MCF 10A (cell line): ENCODE measurements around the gene FTCDNL1. TPM values are rescaled to one million over a fixed set of nuclear protein-coding genes. Genes with fewer than 3 reads are reported as not detected.

Source experiments
- BruUV-seq: library from RNA; stranded (reverse); fragments of 400-500 nt; replicated peaks from 2 replicates; lab custom pipeline; 2021; lab: Mats Ljungman, UMichigan
- CTCF ChIA-PET: fragments of 300-600 bp; sonication (Branson Sonifier 250); formaldehyde crosslinking; extraction: SDS; loops from one replicate; lab custom pipeline; 2021; ENCODE audit warnings: antibody characterized with exemption, inconsistent platforms; lab: Yijun Ruan, JAX
- POLR2A ChIA-PET: fragments of 300-600, 350-650 bp; sonication (Branson Sonifier 250); formaldehyde crosslinking; extraction: SDS; loops from one replicate; lab custom pipeline; 2020; ENCODE audit warnings: antibody characterized with exemption, inconsistent platforms; lab: Yijun Ruan, JAX
- DNase-seq: peaks from one replicate; pipeline ENCODE4 v3.0.0-alpha.2; 2018; ENCODE audit not compliant: unreplicated experiment
- H3K27ac Mint-ChIP-seq: one replicate; pipeline ENCODE4 v1.8.0; 2022; ENCODE audit warnings: mild to moderate bottlenecking, low read depth, mixed read lengths; ENCODE audit not compliant: unreplicated experiment
- H3K27me3 Mint-ChIP-seq: one replicate; pipeline ENCODE4 v1.8.0; 2022; ENCODE audit warnings: mixed read lengths; ENCODE audit not compliant: insufficient read depth, unreplicated experiment
- H3K36me3 Mint-ChIP-seq: one replicate; pipeline ENCODE4 v1.8.0; 2022; ENCODE audit warnings: mild to moderate bottlenecking, moderate library complexity, mixed read lengths; ENCODE audit not compliant: insufficient read depth, unreplicated experiment
- H3K4me1 Mint-ChIP-seq: one replicate; pipeline ENCODE4 v1.8.0; 2022; ENCODE audit warnings: mixed read lengths; ENCODE audit not compliant: insufficient read depth, unreplicated experiment
- H3K4me3 Mint-ChIP-seq: one replicate; pipeline ENCODE4 v1.8.0; 2022; ENCODE audit warnings: mild to moderate bottlenecking, moderate library complexity, mixed read lengths; ENCODE audit not compliant: unreplicated experiment
- H3K9me3 Mint-ChIP-seq: one replicate; pipeline ENCODE4 v1.8.0; 2022; ENCODE audit warnings: mixed read lengths; ENCODE audit not compliant: unreplicated experiment
- CTCF ChIP-seq: fragments of 200-600 bp; IDR thresholded peaks from one replicate; pipeline ENCODE4 v1.8.0; 2022; ENCODE audit warnings: antibody characterized with exemption, mild to moderate bottlenecking; ENCODE audit not compliant: unreplicated experiment
- intact Hi-C: fragments of 100-400 bp; cut with micrococcal nuclease; formaldehyde crosslinking; loops from 2 replicates; pipeline ENCODE4 v1.14.1; 2022
- total RNA-seq: library from RNA; stranded (reverse); gene quantifications from 2 replicates; pipeline ENCODE4 v1.2.3, GENCODE V29; 2022

The FTCDNL1 gene
- total RNA-seq, 1 experiment from 2014 or later, result 1.9 TPM

GRCh38 chr2:199756743-199757142, 94.2 kb downstream of the FTCDNL1 start:
- POLR2A ChIA-PET, result interaction anchor here (1.5 kb wide), 1 partner anchor 16 kb away, joined by 5 read pairs; no protein-coding TSS in a partner anchor
- CTCF ChIA-PET, result interaction anchor here (0.7 to 4.0 kb wide), 4 partner anchors 17 to 737 kb away, joined by 3 to 26 read pairs (median 4); no protein-coding TSS in a partner anchor
- no peak for DNase-seq
- BruUV-seq, result no TSS peak
- Mint-ChIP-seq H3K27ac (no peak overlapping the region), H3K4me1 (no peaks in the 10 kb centered on the region), H3K27me3 (peaks cover 55% of the 10 kb centered on the region), H3K4me3 (no peak overlapping the region), H3K36me3 (no peaks in the 10 kb centered on the region), H3K9me3 (no peaks in the 10 kb centered on the region)
- TF ChIP-seq CTCF, result no peak
- intact Hi-C loops, result no loop called here

GRCh38 chr2:199756211-199756610, 94.8 kb downstream of the FTCDNL1 start:
- no peak for TF ChIP-seq CTCF
- Mint-ChIP-seq H3K4me3 (no peak overlapping the region), H3K4me1 (no peaks in the 10 kb centered on the region), H3K9me3 (no peaks in the 10 kb centered on the region), H3K27me3 (peaks cover 61% of the 10 kb centered on the region), H3K36me3 (no peaks in the 10 kb centered on the region), H3K27ac (no peak overlapping the region)
- no TSS peak for BruUV-seq
- intact Hi-C loops, result no loop called here
- ChIA-PET POLR2A (no interaction called here), CTCF (interaction anchor here (1.0 to 4.0 kb wide), 2 partner anchors 16 to 51 kb away, joined by 3 to 26 read pairs; no protein-coding TSS in a partner anchor)
- no peak for DNase-seq

GRCh38 chr2:199754766-199755165, 96.2 kb downstream of the FTCDNL1 start:
- Mint-ChIP-seq H3K36me3 (no peaks in the 10 kb centered on the region), H3K4me3 (no peak overlapping the region), H3K9me3 (no peaks in the 10 kb centered on the region), H3K4me1 (no peaks in the 10 kb centered on the region), H3K27me3 (peaks cover 68% of the 10 kb centered on the region), H3K27ac (no peak overlapping the region)
- BruUV-seq, result no TSS peak
- CTCF ChIA-PET, result interaction anchor here (0.6 to 4.0 kb wide), 2 partner anchors 15 to 231 kb away, joined by 3 to 26 read pairs; no protein-coding TSS in a partner anchor
- intact Hi-C loops, result no loop called here
- TF ChIP-seq CTCF, result no peak
- POLR2A ChIA-PET, result no interaction called here
- no peak for DNase-seq

GRCh38 chr2:199751492-199752120, 99.4 kb downstream of the FTCDNL1 start:
- DNase-seq, result no peak
- Mint-ChIP-seq H3K27me3 (peaks cover 64% of the 10 kb centered on the region), H3K4me1 (no peaks in the 10 kb centered on the region), H3K36me3 (no peaks in the 10 kb centered on the region), H3K9me3 (no peaks in the 10 kb centered on the region), H3K27ac (no peak overlapping the region), H3K4me3 (no peak overlapping the region)
- POLR2A ChIA-PET, result no interaction called here
- no TSS peak for BruUV-seq
- intact Hi-C loops, result no loop called here
- CTCF ChIA-PET, result interaction anchor here (0.8 to 3.2 kb wide), 6 partner anchors 9 to 1455 kb away, joined by 3 to 27 read pairs (median 3); no protein-coding TSS in a partner anchor
- TF ChIP-seq CTCF, result no peak
